Duodenal mucosa (tissue), 2 donors: Measurements from ENCODE around the gene LECT2.

Experiments used
- H3K27ac ChIP-seq: one replicate; pipeline ENCODE4 v1.7.0; 2013; ENCODE audit warnings: low read depth, low read length
- H3K27me3 ChIP-seq, 2 donors: one replicate each; pipeline ENCODE4 v1.7.0; 2013; ENCODE audit warnings: low read length in 2 of 2, control low read depth in 1 of 2; ENCODE audit not compliant: insufficient read depth in 2 of 2, control insufficient read depth in 1 of 2
- H3K36me3 ChIP-seq, 2 donors: one replicate each; pipeline ENCODE4 v1.7.0; 2013; ENCODE audit warnings: low read length in 2 of 2, control low read depth in 1 of 2; ENCODE audit not compliant: insufficient read depth in 2 of 2, control insufficient read depth in 1 of 2
- H3K4me1 ChIP-seq, 2 donors: one replicate each; pipeline ENCODE4 v1.7.0; 2013; ENCODE audit warnings: low read length in 2 of 2, control low read depth in 1 of 2; ENCODE audit not compliant: insufficient read depth in 2 of 2, control insufficient read depth in 1 of 2
- H3K4me3 ChIP-seq, 2 donors: one replicate each; pipeline ENCODE4 v1.7.0; 2013; ENCODE audit warnings: low read length in 2 of 2, low read depth in 1 of 2
- H3K9ac ChIP-seq, 2 donors: one replicate each; pipeline ENCODE4 v1.7.0; 2013; ENCODE audit warnings: low read length in 2 of 2, low read depth in 1 of 2
- H3K9me3 ChIP-seq, 2 donors: one replicate each; pipeline ENCODE4 v1.7.0; 2013; ENCODE audit warnings: low read length in 2 of 2, control low read depth in 1 of 2; ENCODE audit not compliant: control insufficient read depth in 1 of 2

The LECT2 gene

DNA sequence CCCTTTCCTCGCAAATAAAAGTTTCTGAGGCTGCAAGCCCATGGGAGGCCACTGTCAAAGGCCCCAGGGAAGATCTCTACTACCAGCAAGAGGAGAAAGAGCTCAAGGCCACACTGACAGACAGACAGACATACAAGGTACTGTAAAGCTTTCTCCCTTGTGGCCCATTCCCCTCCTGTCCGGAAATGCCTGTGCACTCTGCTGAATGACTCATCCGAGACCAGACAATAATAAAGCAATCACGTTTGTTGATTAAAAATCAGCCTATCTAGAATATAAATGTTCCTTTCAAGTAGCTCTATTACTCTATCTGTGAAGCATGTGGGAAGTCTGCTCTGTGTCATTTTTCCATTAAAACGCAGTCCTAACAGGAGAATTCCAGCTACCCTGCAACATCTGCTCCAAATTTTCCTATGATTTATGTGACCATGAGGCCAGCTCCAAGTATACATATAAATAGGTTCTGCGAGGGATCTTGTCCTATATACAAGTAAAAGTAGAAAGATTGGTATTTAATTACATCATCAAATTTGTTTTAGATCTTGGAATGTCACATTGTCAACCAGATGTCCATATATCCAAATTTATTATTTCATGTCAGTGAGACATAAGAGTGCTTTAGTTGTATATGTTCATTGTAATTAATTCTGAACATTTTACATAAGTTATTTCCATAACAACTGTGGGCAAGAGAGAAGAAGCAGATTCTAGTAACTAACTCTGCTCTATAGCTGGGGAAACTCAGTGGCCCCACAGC is 39.3 kb upstream of the LECT2 start:
- peaks cover 0 to 4% of the 10 kb centered on the region in 2 donors for H3K4me1 ChIP-seq
- H3K27ac ChIP-seq = no peak overlapping the region
- H3K4me3 ChIP-seq = no peak overlapping the region
- H3K9ac ChIP-seq = no peak overlapping the region
- no peaks in the 10 kb centered on the region for H3K9me3 ChIP-seq
- H3K27me3 ChIP-seq = peaks cover 0 to 4% of the 10 kb centered on the region in 2 donors
- H3K36me3 ChIP-seq = no peaks in the 10 kb centered on the region

- Histone ChIP-seq H3K27me3 (peaks cover 0 to 4% of the 10 kb centered on the region in 2 donors), H3K36me3 (no peaks in the 10 kb centered on the region), H3K9me3 (no peaks in the 10 kb centered on the region), H3K4me3 (no peak overlapping the region), H3K9ac (no peak overlapping the region), H3K4me1 (peaks cover 0 to 4% of the 10 kb centered on the region in 2 donors), H3K27ac (no peak overlapping the region)
Measured at GRCh38 chr5:135993335-135993879, 38.6 kb upstream of the LECT2 start.

DNA sequence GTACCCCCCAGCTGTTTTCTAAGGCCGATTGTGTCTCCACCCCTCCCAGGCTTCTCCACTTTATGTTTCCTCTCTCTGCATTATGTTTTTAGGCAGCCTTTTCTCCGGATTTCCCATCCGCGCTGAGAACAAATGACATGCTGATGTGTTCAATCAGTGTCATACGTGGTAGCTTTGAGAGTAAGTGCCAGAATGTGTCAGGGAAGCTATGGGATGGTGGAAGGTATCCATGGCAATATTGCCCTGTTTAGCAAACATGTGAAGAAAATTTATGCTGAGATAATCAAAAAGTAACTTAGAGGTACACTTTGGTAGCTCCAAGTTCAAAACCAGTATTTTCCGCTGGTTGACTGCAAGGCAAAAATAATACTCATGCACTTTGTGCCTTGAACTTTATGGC is 36.6 kb upstream of the LECT2 start:
- H3K9ac ChIP-seq = no peak overlapping the region
- peaks cover 0 to 4% of the 10 kb centered on the region in 2 donors for H3K4me1 ChIP-seq
- no peak overlapping the region for H3K4me3 ChIP-seq
- H3K27me3 ChIP-seq = peaks cover 0 to 4% of the 10 kb centered on the region in 2 donors
- H3K27ac ChIP-seq = no peak overlapping the region
- no peaks in the 10 kb centered on the region for H3K9me3 ChIP-seq
- no peaks in the 10 kb centered on the region for H3K36me3 ChIP-seq

DNA sequence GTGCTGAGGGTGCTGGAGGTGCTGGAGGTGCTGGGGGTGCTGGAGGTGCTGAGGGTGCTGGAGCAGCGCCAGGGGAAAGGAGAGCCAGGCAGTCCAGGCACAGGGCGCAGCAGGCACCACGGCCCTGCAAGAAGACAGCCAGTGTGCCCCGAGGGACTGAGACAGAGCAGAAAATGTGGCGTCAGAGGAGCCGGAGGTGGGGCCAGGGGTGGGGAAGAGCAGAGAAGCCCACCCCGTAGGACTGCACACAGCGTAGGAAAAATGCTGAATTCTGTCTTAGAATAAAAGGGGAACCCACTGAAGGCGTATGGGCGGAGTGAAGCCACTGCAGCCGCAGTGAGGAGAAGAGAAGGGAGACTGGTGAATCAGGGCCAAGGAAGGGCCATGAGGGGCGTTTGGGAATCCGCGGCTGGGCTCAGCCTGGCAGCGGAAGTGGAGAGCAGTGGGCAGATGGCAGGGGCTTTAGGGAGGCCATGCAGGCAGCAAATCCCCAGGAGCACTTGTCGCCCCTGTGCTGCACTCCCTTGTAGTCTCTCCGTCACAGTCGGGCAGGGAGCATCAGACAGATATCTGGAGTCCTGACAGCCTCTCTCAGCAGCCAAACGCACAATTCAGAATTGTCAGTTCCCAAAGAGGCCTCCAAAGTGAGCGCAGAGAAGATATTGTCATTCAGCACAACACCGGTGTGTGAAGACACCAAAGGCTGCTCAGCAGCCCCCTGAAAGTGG is 35.9 kb upstream of the LECT2 start:
- Histone ChIP-seq H3K27me3 (no peaks in the 10 kb centered on the region), H3K9me3 (no peaks in the 10 kb centered on the region), H3K4me1 (peaks cover 0 to 4% of the 10 kb centered on the region in 2 donors), H3K27ac (no peak overlapping the region), H3K4me3 (no peak overlapping the region), H3K9ac (no peak overlapping the region), H3K36me3 (no peaks in the 10 kb centered on the region)

DNA sequence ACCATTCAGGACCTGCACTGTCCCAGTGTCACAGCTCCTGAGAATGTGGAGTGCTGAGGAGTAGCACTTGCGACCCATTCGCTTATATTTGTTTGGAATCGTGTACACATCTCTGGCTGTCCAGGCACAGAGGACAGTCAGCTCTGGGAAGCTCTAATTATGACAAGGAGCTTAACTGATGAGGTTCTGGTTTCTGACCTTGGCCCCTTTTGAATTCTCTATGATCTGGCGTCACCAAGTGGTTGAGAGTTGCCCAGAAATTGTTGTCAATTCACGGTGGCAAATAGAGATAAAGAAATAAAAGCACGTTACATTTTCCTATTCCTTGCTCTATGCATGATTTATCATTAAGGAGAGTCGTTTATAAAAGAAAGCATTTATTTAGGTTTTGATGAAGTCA is 34.9 kb upstream of the LECT2 start:
- no peak overlapping the region for H3K9ac ChIP-seq
- no peaks in the 10 kb centered on the region for H3K27me3 ChIP-seq
- peaks cover 0 to under 1% of the 10 kb centered on the region in 2 donors for H3K4me1 ChIP-seq

DNA sequence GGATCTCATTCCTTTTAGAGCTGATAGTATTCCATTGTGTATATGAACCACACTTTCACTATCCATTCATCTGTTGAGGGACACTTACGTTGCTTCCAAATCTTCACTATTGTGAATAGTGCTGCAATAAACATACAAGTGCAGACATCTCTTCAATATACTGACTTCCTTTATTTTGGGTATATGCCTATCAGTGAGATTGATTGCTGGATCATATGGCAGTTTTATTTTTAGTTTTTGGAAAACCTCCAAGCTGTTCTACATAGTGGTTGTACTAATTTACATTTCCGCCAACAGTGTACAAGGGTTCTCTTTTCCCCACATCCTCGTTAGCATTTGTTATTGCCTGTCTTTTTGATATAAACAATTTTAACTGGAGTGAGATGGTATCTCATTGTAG is 33.8 kb upstream of the LECT2 start:
- Histone ChIP-seq H3K36me3 (no peaks in the 10 kb centered on the region), H3K9me3 (no peaks in the 10 kb centered on the region), H3K27me3 (no peaks in the 10 kb centered on the region), H3K27ac (no peak overlapping the region), H3K4me1 (no peaks in the 10 kb centered on the region), H3K9ac (no peak overlapping the region), H3K4me3 (no peak overlapping the region)

More for the DNA sequence above, 34.9 kb upstream of the LECT2 start:
- Histone ChIP-seq H3K9me3 (no peaks in the 10 kb centered on the region), H3K27ac (no peak overlapping the region), H3K4me3 (no peak overlapping the region), H3K36me3 (no peaks in the 10 kb centered on the region)

GRCh38 chr5:135986891-135987401 is 32.2 kb upstream of the LECT2 start:
- H3K4me3 ChIP-seq = no peak overlapping the region
- H3K9ac ChIP-seq = no peak overlapping the region
- no peaks in the 10 kb centered on the region for H3K4me1 ChIP-seq
- no peaks in the 10 kb centered on the region for H3K27me3 ChIP-seq
- no peaks in the 10 kb centered on the region for H3K9me3 ChIP-seq
- H3K27ac ChIP-seq = no peak overlapping the region
- H3K36me3 ChIP-seq = no peaks in the 10 kb centered on the region

DNA sequence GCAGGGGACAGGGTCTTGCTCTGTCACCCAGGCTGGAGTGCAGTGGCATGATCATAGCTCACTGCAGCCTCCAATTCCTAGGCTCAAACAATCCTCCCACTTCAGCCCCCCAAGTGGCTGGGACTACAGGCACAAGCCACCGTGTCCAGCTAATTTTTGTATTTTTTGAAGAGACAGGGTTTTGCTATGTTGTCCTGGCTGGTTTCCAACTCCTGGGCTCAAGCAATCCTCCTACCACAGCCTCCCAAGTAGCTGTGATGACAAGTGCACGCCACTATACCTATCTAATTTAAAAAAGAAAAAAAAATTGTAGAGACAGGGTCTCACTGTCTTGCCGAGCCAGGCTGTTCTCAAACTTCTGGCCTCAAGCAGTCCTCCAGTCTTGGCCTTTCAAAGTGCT is 31.6 kb upstream of the LECT2 start:
- Histone ChIP-seq H3K4me1 (no peaks in the 10 kb centered on the region), H3K9ac (no peak overlapping the region), H3K36me3 (no peaks in the 10 kb centered on the region), H3K27me3 (no peaks in the 10 kb centered on the region), H3K27ac (no peak overlapping the region), H3K4me3 (no peak overlapping the region), H3K9me3 (no peaks in the 10 kb centered on the region)

- Histone ChIP-seq H3K9ac (no peak overlapping the region), H3K9me3 (no peaks in the 10 kb centered on the region), H3K4me3 (no peak overlapping the region), H3K4me1 (no peaks in the 10 kb centered on the region), H3K27me3 (no peaks in the 10 kb centered on the region), H3K36me3 (no peaks in the 10 kb centered on the region), H3K27ac (no peak overlapping the region)
Measured at GRCh38 chr5:135985951-135986350, 31.2 kb upstream of the LECT2 start.

DNA sequence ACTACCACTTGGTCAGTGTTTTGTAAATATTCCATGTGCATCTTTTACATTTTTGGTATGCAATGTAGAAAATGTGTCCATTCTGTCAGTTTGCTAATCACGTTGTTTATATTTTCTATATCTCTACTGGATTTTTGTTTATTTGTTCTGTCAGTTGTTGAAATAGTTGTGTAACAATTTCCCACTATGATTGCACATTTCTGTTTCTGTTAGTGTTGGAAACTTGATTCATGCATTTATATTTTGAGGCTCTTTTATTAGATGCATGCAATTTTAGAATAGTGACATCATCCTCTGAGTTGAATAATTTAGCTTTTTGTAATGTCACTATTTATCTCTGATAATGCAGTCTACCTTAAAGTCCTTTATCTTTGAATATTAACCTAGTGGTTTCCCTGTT is 25.8 kb upstream of the LECT2 start:
- Histone ChIP-seq H3K4me1 (no peaks in the 10 kb centered on the region), H3K27ac (no peak overlapping the region)

More for the DNA sequence above, 25.8 kb upstream of the LECT2 start:
- Histone ChIP-seq H3K4me3 (no peak overlapping the region), H3K9ac (no peak overlapping the region), H3K9me3 (no peaks in the 10 kb centered on the region), H3K27me3 (peaks cover 0 to 10% of the 10 kb centered on the region in 2 donors), H3K36me3 (no peaks in the 10 kb centered on the region)
